Femur (tissue), 1 donor: ENCODE results near the gene PIK3R6.
"Not testable (repeated sequence)": the region's sequence is repeated elsewhere in the genome, so short reads cannot be mapped to it uniquely, and the experiment has no call there.

Experiments
- DNase-seq: peaks from one replicate; pipeline ENCODE4 v3.0.0-alpha.2; 2017

The PIK3R6 gene

DNA sequence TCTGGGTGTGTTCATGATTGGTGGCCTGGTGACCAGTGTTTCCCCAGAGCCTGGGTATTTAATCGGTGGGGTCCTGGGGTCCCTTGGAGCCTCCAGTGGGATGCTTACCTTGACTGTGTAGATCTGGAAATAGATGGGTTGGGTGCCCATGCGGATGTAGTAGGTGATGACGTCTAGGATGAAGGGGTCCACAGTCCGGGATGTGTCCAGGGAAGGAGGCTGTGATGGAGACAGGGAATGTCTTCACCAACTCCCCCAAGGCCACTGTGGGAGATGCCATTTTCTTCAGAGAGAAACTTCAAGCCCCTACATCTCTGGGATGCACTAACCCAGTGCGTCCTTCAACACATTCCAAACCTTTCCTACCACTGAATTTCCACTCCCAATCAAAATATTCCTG, 44.2 kb downstream of the PIK3R6 start:
- DNase-seq: no peak

- no peak for DNase-seq
Measured at GRCh38 chr17:8822401-8823035, 45.0 kb downstream of the PIK3R6 start.

DNA sequence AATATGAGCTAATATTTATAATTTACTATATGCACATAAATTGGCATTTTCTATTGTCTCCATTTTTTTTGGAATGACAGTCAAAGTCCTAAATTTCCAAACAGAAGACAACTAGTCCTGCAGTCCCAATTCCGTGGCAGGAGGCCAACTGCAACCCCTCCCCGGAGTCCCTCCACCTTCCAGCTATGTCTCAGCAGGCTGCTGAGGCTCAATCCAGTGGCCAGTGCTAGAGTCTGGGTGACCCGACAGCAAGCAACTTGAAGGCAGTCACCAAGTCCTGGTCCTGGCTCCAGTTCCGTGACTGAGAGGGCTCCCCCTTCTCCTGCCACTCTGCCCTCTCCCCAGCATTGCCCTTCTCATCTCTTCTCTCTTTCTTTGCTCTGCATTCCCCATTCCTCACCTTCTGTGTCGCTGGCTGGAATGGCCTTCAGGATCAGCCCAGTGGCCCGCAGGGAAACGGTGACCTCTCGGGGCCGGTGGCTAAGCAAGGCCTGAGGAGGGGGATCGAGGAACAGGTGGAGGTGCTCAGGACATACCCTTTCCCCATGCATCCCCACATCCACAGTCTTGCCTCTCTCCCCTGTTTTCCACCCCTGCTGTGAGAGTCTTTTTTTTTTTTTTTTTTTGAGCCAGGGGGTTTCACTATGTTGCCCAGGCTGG, 45.9 kb downstream of the PIK3R6 start:
- DNase-seq: no peak

- no peak for DNase-seq
Measured at GRCh38 chr17:8820311-8821010, 47.0 kb downstream of the PIK3R6 start.

- DNase-seq: no peak
Measured at GRCh38 chr17:8818654-8819330, 48.7 kb downstream of the PIK3R6 start.

DNA sequence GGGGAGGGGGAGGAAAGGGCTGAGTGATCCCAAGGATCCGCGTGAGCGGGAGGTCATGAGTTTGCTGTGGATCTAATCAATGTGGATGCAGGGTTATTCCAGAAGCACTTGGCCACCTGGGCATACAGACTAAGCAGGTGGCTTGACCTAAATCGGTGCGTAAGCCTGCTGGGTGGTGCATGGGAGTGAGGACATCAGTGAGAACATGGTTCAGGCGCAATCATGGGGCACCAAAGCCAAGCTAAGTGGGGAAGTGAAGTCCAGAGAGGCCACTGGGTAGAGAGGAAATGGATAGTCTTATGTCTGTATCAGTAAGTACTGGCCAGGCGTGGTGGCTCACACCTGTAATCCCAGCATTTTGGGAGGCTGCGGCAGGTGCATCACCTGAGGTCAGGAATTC, 49.4 kb downstream of the PIK3R6 start:
- no peak for DNase-seq

DNA sequence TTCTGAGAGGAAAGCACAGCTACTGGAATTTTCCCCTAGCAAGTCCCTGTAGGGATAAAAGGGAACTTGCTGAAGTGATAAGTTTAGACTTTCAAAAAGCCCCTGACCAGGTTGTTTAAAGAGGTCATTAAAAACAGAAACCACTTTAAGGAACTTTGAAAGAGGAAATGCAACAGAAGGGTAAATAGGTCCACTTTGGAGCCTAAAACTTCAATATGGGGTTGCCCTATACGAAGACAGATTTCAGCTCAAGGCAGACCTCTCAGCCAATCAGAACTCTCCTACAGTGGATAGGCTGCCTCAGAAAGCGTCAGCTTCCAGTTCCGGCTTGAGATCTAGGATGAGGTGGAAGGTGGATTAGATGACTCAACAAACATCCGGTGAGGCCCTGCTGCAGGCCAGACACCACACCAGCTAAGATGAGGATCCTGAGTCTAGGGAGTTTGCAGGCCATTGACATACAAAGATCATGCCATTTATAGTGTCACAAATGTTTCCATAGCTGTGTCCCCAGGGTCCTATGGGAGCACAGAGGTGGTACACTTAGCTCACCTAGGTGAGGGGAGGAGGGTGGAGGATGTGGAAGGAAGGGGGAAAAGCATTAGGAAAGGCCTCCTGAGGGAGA, 60.4 kb downstream of the PIK3R6 start:
- no peak for DNase-seq

DNA sequence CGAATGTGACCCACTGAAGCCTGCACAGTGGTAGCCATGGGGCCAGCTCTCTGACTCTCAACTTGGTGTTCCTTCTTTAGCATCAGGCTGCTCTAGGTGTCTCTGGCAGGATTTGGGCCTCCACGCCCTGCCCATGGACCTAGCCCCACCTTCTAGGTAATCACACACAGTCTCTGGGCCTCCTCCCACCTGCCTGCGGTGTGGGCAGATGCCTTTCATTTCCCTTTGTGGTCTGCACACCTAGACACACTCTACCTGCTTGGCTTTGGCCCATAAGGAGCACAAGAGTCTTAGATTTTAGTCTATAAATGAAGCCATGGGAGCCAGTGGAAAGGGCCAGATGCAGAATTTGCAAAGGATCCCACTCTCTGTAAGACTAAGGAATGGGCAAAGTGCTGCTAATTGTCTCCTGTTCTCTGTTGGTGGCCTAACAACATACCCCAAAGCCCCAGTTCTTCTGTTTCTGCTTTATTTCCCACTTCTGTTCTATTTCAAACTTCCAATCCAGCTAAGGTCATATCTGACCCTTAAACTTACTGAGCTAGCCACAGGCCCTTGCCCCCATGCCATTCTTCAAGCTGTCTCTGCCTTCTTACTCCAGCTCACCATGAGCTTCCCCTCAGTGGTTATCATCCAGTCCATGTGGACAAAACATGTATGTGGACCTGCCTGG, 61.1 kb downstream of the PIK3R6 start:
- no peak for DNase-seq

DNA sequence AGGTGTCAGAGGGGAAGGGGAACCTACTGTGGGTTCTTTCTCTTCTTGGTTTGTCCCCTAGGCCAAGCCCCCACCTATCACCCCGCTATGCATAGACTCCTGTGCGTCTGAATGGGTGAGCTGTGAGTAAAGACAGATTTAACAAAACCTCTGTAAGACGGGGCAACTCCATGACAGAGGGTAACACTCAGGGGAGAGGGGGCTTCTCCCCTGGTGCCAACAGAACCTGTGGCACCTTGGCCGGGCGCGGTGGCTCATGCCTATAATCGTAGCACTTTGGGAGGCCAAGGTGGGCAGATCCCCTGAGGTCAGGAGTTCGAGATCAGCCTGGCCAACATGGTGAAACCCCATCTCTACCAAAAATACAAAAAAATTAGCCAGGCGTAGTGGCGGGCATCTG, 62.1 kb downstream of the PIK3R6 start:
- DNase-seq: not testable (repeated sequence)

- no peak for DNase-seq
Measured at GRCh38 chr17:8803531-8804420, 63.7 kb downstream of the PIK3R6 start.

- no peak for DNase-seq
Measured at GRCh38 chr17:8801135-8801840, 66.2 kb downstream of the PIK3R6 start.

DNA sequence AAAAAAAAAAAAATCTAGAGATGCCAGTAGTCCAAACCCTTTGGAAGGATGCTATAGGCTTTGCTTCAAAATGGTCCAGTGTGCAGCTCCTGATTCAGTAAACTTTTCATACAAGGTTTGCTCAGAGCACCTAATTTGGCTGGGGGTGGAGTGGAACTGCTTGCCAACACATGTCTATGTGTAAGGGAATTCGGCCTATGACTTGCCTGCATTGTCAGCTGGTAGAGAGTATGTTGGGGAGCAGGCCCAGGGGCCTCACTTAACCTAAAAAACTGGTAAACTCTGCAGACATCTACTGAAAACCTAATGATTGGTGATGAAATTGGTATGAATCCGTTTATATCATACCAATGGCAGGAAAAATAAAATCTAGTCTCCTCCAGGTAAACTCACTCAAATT, 66.8 kb downstream of the PIK3R6 start:
- DNase-seq: no peak

GRCh38 chr17:8799570-8800212, 67.8 kb downstream of the PIK3R6 start:
- peak; percentile 37 for DNase-seq

DNA sequence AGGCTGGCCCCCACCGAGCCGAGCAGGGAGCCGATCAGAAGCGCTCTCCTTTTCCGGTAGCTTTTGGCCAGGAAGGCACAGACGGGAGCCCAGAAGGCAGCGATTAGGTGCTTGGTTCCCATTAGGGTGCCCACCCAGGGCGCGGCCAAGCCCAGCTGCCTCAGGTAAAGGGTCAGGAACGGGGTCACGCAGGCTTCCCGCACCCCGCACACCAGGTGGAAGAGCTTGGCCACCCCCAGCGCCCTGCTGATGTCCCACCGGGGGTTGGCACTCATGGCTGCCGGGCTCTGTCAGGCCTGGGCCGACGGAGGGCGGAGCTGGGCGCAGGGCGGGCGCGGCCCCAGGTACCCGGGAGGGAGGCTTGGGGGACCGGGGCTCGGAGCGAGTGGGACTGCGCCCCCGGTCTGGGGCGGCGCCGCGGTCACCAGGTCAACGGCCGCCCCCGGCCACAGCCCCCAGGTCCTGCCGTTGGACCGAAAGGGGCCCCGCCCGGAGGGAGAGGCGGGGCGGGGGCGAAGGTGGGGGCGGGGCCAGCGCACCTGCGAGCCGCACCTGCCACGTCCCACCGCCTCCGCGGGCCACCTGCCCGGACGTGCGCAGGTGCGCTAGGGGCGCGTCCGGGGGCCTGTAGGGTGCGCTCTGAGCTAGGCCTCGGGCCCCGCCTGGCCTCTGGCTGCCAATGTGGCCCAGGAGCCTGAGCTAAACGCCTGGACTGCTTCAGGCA, 68.5 kb downstream of the PIK3R6 start, which contains the start of gene MFSD6L:
Gene MFSD6L, minus strand, starts transcription at position 520 of the 724 bp plus-strand sequence. Its CDS starts 245 bp downstream, at position 275.
- DNase-seq: no peak

- no peak for DNase-seq
Measured at GRCh38 chr17:8798176-8798845, 69.2 kb downstream of the PIK3R6 start.

DNA sequence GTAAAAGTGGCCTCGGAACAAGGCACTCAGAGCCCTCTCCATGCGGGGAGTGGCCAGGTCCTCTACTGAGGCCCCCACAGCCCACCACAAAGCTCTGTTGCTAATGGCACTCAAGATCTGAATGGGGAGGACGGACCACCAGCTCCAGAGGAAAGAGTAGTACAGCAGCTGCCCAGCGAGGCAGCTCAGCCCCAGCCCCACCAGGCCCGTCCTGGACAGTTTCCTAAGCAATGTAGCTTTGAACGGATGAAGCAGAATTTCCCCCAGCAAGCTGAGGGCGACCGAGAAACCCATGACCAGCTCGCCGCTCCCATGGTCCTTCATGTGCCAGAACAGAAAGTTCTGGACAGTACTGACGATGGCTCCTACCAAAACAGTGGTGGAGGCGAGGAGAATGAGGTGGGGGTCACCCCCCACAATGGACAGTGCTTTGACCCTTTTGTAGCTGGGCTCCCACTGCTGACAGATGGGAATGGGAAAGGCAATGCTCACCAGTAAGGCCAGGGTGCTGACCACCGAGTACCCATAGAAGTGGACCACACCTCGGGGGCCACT, 69.8 kb downstream of the PIK3R6 start:
- no peak for DNase-seq

DNA sequence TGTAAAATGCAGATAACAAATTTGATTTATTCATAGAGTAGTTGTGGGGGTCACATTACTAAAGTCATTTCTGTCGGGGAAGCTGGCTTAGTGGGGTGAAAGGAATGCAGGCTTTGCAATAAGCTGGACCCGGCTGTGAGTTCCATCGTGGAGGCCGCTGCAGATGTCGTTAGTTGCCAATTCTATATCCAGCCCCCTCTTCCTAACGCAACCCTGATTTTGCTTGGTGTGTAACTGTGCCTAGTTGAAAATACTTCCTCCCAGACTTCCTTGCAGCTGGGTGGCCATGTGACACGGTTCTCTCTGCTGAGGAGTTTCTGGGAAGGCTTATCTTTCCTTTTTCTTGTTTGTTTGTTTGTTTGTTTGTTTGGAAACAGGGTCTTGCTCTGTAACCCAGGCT, 72.8 kb downstream of the PIK3R6 start:
- no peak for DNase-seq

DNA sequence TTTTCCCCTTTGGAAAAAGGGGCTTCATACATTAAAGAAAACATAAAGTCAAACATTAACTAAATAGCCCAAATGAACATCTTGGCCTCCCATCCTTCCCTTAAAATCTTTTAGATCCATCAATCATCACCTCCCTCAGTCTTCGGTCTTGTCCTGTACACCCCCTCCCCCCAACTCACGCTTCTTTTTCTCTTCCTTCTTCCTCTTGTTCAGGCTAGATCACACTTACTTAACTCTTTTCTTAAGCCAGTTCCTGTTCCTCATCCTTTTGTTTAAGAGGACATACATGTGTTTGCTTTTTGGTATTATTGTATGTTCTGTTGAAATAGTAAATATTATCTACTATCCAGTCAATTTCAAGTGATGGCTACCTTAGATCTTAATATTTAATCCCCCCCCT, 73.8 kb downstream of the PIK3R6 start:
- no peak for DNase-seq

DNA sequence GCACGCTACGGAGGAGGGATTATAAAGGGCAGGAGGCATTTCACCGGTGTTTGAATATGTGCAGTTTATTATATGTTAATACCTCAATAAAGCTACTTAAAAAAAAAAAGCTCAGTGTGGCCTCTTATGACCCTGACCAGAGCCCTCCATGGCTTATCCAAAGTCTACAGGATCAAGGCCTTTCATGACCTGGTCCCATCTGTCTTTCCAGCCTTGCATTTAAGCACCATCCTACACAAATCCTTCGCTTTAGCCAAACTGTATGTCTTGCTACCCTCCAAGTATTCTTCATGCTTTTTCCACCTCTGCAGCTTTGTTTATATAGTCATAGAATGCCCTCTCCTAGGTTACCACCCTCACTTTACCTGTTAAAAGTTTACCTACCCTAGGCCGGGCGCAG, 74.8 kb downstream of the PIK3R6 start:
- DNase-seq: no peak
